Measurements from ENCODE around the gene ELP6. TPM values are rescaled to one million over a fixed set of nuclear protein-coding genes. Genes with fewer than 3 reads are reported as not detected.
A peak's percentile ranks its signal among the peaks of the same experiment; 100 is the strongest.
"Not testable (repeated sequence)": the region's sequence is repeated elsewhere in the genome, so short reads cannot be mapped to it uniquely, and the experiment has no call there.

The ELP6 gene
- total RNA-seq, 1 experiment from 2014 or later = 65.0 TPM

GRCh38 chr3:47512416-47513124 is 942 bp downstream of the ELP6 start:
- peak; percentile 20 for DNase-seq (ENCODE audit: low read depth)

DNA sequence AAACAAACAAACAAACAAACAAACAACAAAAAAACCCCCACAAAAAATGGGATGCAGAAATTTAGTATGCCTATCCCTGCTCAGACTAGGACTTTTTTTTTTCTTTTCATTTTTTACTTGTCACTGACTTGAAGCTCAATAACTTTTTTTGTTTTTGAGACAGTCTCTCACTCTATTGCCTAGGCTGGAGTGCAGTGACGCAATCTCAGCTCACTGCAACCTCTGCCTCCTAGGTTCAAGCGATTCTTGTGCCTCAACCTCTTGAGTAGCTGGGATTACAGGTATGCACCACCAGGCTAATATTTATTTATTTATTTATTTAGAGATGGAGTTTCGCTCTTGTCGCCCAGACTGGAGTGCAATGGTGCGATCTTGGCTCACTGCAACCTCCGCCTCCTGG is 8.2 kb downstream of the ELP6 start:
- DNase-seq (ENCODE audit: low read depth) = not testable (repeated sequence)

DNA sequence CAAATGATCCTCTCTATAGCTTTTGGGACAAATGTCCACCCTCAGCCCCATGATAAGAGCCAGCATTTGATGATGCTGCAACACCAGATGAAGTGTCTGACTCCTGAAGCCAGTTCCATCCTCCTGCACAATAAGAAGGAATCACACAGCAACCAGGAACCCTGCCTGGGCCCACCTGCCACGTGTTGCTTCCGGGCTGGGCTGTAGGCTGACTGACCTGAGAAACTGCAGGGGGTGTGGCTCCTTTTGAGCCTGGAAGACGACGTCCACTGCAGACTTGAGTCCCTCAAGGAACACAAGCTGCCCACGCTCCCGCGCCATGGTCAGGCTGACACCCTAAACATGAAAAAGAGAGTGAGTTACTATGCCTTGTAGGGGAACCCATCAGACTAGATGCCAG is 9.4 kb downstream of the ELP6 start:
- no peak for DNase-seq (ENCODE audit: low read depth)

GRCh38 chr3:47503033-47503432 is 10.5 kb downstream of the ELP6 start:
- DNase-seq (ENCODE audit: low read depth) = no peak

- DNase-seq (ENCODE audit: low read depth) = no peak
Measured at GRCh38 chr3:47496892-47497291, 16.6 kb downstream of the ELP6 start.

GRCh38 chr3:47495886-47496285 is 17.6 kb downstream of the ELP6 start:
- DNase-seq (ENCODE audit: low read depth) = no peak

- no peak for DNase-seq (ENCODE audit: low read depth)
Measured at GRCh38 chr3:47495111-47495510, 18.4 kb downstream of the ELP6 start.

DNA sequence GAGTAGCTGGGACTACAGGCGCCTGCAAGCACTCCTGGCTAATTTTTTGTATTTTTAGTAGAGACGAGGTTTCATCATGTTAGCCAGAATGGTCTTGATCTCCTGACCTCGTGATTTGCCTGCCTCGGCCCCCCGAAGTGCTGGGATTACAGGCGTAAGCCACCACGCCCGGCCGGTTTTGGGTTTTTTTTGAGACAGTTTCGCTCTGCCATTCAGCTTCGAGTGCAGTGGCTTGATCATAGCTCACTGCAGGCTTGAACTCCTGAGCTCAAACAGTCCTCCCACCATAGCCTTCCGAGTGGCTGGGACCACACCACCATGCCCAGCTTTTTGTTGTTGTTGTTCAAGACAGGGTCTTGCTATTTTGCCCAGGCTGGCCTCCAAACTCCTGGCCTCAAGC is 21.7 kb downstream of the ELP6 start:
- DNase-seq (ENCODE audit: low read depth) = no peak

- no peak for DNase-seq (ENCODE audit: low read depth)
Measured at GRCh38 chr3:47491186-47491585, 22.3 kb downstream of the ELP6 start.

GRCh38 chr3:47487265-47487664 is 26.2 kb downstream of the ELP6 start:
- DNase-seq (ENCODE audit: low read depth) = no peak

GRCh38 chr3:47485812-47486211 is 27.7 kb downstream of the ELP6 start:
- no peak for DNase-seq (ENCODE audit: low read depth)

DNA sequence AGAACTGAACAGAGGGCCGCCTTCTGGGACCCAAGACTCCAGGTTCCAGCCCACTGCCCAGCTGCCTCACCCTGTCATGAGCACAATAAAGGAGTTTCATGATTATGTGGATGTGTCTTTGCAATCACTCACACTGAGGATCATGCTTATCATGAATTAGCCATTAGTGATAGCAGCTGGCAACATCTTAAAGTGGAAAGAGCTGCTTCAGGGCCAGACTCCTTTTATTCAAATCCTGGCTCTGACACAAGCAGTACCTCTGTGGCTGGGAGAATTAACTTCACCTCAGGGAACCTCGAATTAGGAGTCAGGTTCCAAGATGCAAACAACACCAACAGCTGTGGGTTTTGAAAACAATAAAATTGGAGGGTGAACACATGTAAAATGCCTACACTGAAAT is 31.1 kb downstream of the ELP6 start:
- no peak for DNase-seq (ENCODE audit: low read depth)

- DNase-seq (ENCODE audit: low read depth) = not testable (repeated sequence)
Measured at GRCh38 chr3:47481763-47482162, 31.7 kb downstream of the ELP6 start.

DNA sequence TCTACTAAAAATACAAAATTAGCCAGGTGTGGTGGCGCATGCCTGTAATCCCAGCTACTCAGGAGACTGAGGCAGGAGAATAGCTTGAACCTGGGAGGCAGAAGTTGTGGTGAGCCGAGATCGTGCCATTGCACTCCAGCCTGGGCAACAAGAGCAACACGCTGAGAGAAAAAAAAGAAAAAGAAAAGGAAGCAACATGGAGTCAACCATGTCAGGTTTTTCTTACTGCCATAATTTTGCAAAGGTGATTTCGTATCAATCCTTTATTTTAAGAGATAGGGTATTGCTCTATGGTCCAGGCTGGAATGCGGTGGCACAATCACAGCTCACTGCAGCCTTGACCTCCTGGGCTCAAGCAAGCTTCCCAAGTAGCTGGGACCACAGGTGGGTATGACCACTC is 33.2 kb downstream of the ELP6 start:
- not testable (repeated sequence) for DNase-seq (ENCODE audit: low read depth)

DNA sequence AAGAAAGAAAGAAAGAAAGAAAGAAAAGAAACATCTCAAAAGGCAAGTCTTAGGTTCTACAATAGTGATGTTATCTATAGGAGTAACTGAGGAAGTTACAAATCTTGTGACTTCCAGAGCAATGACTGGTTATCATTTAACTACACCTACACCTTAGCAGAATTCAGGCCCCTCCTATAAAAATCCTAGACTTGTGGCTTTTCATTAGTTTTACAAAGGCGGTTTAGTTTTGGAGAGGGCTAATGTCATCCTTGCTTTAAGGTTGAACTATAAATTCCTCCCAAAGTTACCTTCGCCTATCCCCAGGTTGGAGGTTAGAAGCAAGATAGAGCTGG is 33.7 kb downstream of the ELP6 start:
- DNase-seq (ENCODE audit: low read depth) = no peak

GRCh38 chr3:47478022-47478421 is 35.5 kb downstream of the ELP6 start:
- DNase-seq (ENCODE audit: low read depth) = no peak

GRCh38 chr3:47476644-47477199 is 36.8 kb downstream of the ELP6 start:
- no peak for DNase-seq (ENCODE audit: low read depth)

DNA sequence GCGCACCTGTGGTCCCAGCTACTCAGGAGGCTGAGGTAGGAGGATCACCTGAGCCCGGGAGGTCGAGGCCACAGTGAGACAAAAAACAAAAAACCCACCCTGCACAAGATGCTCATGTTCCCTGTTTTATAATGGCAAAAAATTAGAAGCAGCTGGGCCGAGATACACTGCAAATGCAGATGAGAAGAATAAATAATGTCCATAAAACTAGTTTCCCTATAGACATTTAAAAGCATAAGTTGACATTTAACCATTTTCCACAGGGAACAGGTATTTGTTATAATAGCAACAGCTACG is 37.2 kb downstream of the ELP6 start:
- no peak for DNase-seq (ENCODE audit: low read depth)

DNA sequence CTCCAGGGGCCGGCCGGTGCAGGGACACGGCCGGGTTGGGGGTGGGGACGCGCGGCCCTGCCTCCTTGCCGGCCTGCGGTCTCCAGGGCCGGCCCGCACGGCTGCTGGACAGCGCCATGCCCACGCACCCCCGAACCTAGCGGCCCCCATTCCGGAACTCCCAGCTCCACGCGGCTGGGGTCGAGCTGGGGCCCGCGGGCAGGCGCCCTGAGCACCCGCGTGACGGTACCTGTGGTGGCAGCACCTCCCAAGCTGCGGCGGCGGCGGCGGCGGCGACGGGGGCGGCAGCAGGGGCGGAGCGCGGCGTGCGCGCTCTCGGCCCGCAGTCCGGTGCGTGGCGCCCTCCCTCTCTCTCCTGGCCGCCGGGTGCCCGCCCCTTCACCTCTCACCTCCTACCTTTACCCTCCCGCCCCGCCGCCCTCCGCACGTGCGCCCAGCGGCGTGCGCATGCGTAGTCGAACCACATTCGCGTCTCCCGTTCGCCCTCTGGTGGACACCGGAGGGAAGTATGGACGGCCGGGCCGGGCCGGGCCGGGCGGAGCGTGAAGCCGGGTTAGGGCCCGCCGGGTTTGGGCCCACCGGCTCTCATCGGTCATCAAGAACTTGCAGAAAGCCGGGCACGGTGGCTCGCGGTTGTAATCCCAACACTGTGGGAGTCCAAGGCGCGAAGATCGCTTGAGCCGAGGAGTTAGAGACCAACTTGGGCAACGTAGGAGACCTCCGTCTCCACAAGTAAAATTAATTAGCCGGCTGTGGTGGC is 37.8 kb downstream of the ELP6 start, which contains the start of gene SCAP:
Gene SCAP, minus strand, starts transcription at position 372 of the 760 bp plus-strand sequence. CDS start 32,948 bp downstream, outside the sequence.
- DNase-seq (ENCODE audit: low read depth) = peak; percentile 81

DNA sequence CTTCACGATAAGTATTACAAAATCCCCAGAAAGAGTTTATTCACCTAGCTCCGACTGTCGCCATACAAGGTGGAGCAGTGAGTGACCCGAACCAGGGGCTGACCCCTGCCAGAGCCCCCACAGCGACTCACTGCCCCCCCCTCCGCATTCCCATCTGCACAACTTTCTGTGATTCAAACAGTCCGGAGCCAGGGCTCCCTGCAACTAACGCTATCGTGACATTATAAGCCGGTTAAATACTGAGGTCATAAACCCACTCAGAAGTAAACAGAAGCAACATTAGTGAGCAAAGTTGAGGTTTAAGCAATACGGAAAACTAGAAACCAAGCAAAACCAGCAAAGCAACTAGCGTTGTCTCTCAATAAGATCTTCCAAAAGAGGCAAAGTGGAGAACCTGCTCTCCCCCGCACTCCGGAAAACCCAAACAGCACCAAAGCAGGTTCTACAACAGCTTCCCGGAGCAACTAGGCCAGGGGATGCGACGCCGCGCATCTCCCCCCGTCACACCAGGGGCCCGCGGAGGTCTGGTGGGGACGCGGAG is 38.4 kb downstream of the ELP6 start:
- DNase-seq (ENCODE audit: low read depth) = peak; percentile 21

DNA sequence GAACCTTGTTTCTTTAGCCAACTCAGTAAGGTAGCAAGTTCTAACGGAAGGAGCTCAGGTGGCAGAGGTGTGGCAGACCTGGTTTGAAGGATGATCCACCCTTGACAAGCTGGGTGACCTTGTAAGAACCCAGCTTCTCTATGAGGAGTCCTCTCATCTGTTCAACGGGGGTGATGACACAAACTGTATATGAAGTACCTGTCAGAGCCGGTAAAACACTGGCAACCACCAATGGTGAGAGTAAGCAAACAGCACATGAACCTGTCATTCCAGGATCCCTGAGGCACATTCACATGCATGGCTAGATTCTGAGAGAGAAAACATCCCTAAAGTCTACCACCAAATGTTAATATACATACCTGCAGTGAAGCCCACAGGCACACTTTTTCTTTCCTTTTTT is 40.1 kb downstream of the ELP6 start:
- no peak for DNase-seq (ENCODE audit: low read depth)

GRCh38 chr3:47469616-47470015 is 43.9 kb downstream of the ELP6 start:
- no peak for DNase-seq (ENCODE audit: low read depth)

DNA sequence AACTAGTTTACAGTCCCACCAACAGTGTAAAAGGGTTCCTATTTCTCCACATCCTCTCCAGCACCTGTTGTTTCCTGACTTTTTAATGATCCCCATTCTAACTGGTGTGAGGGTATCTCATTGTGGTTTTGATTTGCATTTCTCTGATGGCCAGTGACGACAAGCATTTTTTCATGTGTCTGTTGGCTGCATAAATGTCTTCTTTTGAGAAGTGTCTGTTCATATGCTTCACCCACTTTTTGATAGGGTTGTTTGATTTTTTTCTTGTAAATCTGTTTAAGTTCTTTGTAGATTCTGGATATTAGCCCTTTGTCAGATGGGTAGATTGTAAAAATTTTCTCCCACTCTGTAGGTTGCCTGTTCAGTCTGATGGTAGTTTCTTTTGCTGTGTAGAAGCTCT is 45.2 kb downstream of the ELP6 start:
- DNase-seq (ENCODE audit: low read depth) = not testable (repeated sequence)
